Hepatocyte (in vitro differentiated cells): ENCODE data around the gene SLC47A2. TPM values are rescaled to one million over a fixed set of nuclear protein-coding genes. Genes with fewer than 3 reads are reported as not detected.

Experiments used
- DNase-seq: peaks from one replicate; pipeline ENCODE4 v3.0.0-alpha.2; 2016; ENCODE audit warnings: low spot score
- H2AFZ ChIP-seq: fragments of 200-600 bp; sonication (generic); 2 replicates; pipeline ENCODE4 v1.6.0; 2016; ENCODE audit warnings: antibody characterized with exemption, mild to moderate bottlenecking
- H3K27ac ChIP-seq: fragments of 200-600 bp; sonication (generic); 2 replicates; pipeline ENCODE4 v1.5.1; 2016; ENCODE audit warnings: mild to moderate bottlenecking
- H3K27me3 ChIP-seq: fragments of 200-600 bp; sonication (generic); 2 replicates; pipeline ENCODE4 v1.6.1; 2016
- H3K36me3 ChIP-seq: fragments of 200-600 bp; sonication (generic); replicated peaks from 2 replicates; pipeline ENCODE4 v1.5.1; 2016; ENCODE audit warnings: low read depth; ENCODE audit not compliant: insufficient read depth
- H3K4me1 ChIP-seq: fragments of 200-600 bp; sonication (generic); 2 replicates; pipeline ENCODE4 v1.5.1; 2016; ENCODE audit warnings: mild to moderate bottlenecking, moderate library complexity; ENCODE audit not compliant: insufficient read depth
- H3K4me2 ChIP-seq: fragments of 200-600 bp; sonication (generic); 2 replicates; pipeline ENCODE4 v1.6.0; 2016
- H3K4me3 ChIP-seq: fragments of 200-600 bp; sonication (generic); 2 replicates; pipeline ENCODE4 v1.5.1; 2016; ENCODE audit warnings: mild to moderate bottlenecking
- H3K79me2 ChIP-seq: fragments of 200-600 bp; sonication (generic); 2 replicates; pipeline ENCODE4 v1.6.0; 2017; ENCODE audit warnings: mild to moderate bottlenecking
- H3K9me2 ChIP-seq: fragments of 200-600 bp; sonication (generic); replicated peaks from 2 replicates; pipeline ENCODE4 v1.6.0; 2017; ENCODE audit warnings: mild to moderate bottlenecking; ENCODE audit not compliant: insufficient read depth
- H3K9me3 ChIP-seq: fragments of 200-600 bp; sonication (generic); 2 replicates; pipeline ENCODE4 v1.5.1; 2016; ENCODE audit warnings: low read depth, mild to moderate bottlenecking
- H4K20me1 ChIP-seq: fragments of 200-600 bp; sonication (generic); 2 replicates; pipeline ENCODE4 v1.6.0; 2016; ENCODE audit warnings: mild to moderate bottlenecking; ENCODE audit not compliant: insufficient read depth, poor library complexity, severe bottlenecking
- EZH2 ChIP-seq: fragments of 200-600 bp; sonication (generic); IDR thresholded peaks from 2 replicates; pipeline ENCODE4 v1.6.1; 2016; ENCODE audit warnings: antibody characterized with exemption, mild to moderate bottlenecking, borderline replicate concordance
- EZH2phosphoT487 ChIP-seq: fragments of 200-600 bp; sonication (generic); IDR thresholded peaks from one replicate; pipeline ENCODE4 v1.6.1; 2018; ENCODE audit warnings: antibody characterized with exemption, mild to moderate bottlenecking, low read depth, moderate library complexity; ENCODE audit not compliant: unreplicated experiment, severe bottlenecking
- WGBS: methylation state at CpG from one replicate; pipeline ENCODE4 v1.1.6; 2016; ENCODE audit warnings: low lambda C conversion rate; ENCODE audit errors: missing lambda C conversion rate; 5-methylcytosine and 5-hydroxymethylcytosine counted together
- polyA plus RNA-seq: library from polyadenylated mRNA; unstranded; fragments of >200 nt; fragmentation: Nextera tagmentation; extraction: Ambion mirVana; gene quantifications from 2 replicates; pipeline ENCODE4 v1.2.1, GENCODE V29; 2016
- total RNA-seq: library from RNA; depleted of rRNA; stranded (reverse); fragments of >200 nt; gene quantifications from 2 replicates; pipeline ENCODE4 v1.2.3, GENCODE V29; 2014
- TF ChIP-seq, protein P1 (sequence below): fragments of 200-600 bp; sonication (generic); IDR thresholded peaks from 2 replicates; pipeline ENCODE4 v1.5.1; 2016; ENCODE audit warnings: antibody characterized with exemption, mild to moderate bottlenecking; ENCODE audit not compliant: poor library complexity

The SLC47A2 gene
- total and polyA plus RNA-seq, 2 experiments from 2014 or later: 0.07 TPM; not detected in 1

DNA sequence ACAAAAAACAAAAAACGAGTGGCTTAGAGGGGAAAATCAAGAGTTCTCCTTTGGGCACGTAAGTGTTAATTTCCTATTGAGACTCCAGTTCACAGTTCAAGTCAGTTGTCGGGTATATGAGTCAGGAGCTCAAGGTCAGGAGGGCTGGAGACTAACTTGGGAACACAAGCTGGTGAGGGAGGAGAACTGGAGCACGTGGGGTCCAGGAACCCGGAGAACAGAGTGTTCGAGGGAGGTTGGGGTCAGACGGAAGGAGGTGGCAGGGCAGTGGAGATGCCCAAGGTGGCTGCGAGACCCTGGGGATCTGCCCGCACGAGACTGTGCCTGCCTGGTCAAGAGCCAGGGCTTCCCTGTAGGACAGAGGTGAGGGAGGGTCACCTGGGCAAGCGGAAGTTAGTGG, 19.7 kb upstream of the SLC47A2 start:
- TF ChIP-seq, protein P1, sequence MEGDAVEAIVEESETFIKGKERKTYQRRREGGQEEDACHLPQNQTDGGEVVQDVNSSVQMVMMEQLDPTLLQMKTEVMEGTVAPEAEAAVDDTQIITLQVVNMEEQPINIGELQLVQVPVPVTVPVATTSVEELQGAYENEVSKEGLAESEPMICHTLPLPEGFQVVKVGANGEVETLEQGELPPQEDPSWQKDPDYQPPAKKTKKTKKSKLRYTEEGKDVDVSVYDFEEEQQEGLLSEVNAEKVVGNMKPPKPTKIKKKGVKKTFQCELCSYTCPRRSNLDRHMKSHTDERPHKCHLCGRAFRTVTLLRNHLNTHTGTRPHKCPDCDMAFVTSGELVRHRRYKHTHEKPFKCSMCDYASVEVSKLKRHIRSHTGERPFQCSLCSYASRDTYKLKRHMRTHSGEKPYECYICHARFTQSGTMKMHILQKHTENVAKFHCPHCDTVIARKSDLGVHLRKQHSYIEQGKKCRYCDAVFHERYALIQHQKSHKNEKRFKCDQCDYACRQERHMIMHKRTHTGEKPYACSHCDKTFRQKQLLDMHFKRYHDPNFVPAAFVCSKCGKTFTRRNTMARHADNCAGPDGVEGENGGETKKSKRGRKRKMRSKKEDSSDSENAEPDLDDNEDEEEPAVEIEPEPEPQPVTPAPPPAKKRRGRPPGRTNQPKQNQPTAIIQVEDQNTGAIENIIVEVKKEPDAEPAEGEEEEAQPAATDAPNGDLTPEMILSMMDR: no peak
- no peak for TF ChIP-seq EZH2phosphoT487
- TF ChIP-seq EZH2: no peak
- Histone ChIP-seq H3K4me1 (peaks cover 10% of the 10 kb centered on the region), H3K27ac (no peak overlapping the region), H2AFZ (no peak overlapping the region), H3K36me3 (no peaks in the 10 kb centered on the region), H3K9me2 (no peaks in the 10 kb centered on the region), H3K27me3 (no peaks in the 10 kb centered on the region), H3K4me3 (no peak overlapping the region), H3K79me2 (no peaks in the 10 kb centered on the region), H3K4me2 (no peak overlapping the region), H4K20me1 (no peaks in the 10 kb centered on the region), H3K9me3 (no peaks in the 10 kb centered on the region)
- 77% methylated on average over 11 of the region's 11 CpGs for WGBS
- DNase-seq: no peak

DNA sequence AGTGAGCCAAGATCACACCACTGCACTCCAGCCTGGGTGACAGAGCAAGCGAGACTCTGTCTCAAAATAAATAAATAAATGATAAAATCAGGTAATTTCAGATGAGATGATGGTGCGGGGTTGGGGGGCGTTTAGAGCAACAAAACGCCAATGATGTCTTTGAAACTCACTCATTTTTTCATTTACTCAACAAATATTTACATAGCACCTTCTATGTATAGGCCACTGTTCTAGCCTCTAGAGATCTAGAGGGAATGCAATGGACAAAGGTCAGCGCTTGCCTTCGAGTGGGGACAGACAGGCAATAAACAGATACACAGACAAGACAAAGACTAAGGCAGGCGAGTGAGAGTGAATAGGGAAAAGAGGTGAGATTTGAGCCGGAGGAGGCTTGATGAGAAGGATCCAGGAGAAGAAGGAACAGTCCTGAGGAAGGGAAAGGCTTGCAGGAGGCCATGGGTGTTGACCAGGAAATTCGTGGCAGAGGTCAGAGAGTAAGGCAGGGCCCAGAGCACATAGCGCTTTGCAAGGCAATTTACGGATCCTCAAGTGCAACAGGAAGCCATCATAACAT, 17.7 kb upstream of the SLC47A2 start:
- WGBS: 61% methylated on average over 11 of the region's 11 CpGs
- H3K79me2 ChIP-seq: no peaks in the 10 kb centered on the region
- no peak for DNase-seq
- peak overlapping the region; percentile 9 for H3K4me2 ChIP-seq
- no peak overlapping the region for H3K27ac ChIP-seq
- no peak overlapping the region for H3K4me3 ChIP-seq
- H2AFZ ChIP-seq: no peak overlapping the region
- no peaks in the 10 kb centered on the region for H3K9me2 ChIP-seq
- no peaks in the 10 kb centered on the region for H3K27me3 ChIP-seq
- H4K20me1 ChIP-seq: no peaks in the 10 kb centered on the region
- H3K4me1 ChIP-seq: peaks cover 10% of the 10 kb centered on the region
- no peaks in the 10 kb centered on the region for H3K36me3 ChIP-seq
- no peak for TF ChIP-seq EZH2phosphoT487
- TF ChIP-seq EZH2: no peak
- TF ChIP-seq, protein P1: no peak
- no peaks in the 10 kb centered on the region for H3K9me3 ChIP-seq

DNA sequence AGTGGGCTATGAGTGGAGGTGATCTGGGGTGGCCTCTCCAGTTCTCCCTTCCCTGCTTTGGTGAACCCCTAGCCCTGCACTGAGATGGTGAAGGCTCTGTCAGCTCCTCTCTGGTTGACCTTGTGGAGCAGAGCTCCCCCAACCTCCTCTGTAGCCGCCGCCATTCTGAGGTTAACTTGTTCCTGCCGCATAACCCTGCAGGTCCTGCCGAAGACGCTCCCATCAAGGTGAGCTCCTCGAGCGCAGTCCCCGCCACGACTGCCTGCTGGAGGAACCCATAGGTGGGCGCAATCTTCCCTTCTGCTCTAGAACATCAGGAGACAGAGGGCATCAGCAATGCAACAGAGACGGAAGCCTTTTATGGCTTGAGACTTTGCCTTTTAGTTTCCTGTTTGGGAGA, 15.2 kb upstream of the SLC47A2 start:
- Histone ChIP-seq H3K27ac (no peak overlapping the region), H4K20me1 (no peaks in the 10 kb centered on the region), H3K9me3 (no peaks in the 10 kb centered on the region), H3K36me3 (no peaks in the 10 kb centered on the region), H3K4me2 (no peak overlapping the region), H2AFZ (no peak overlapping the region), H3K4me3 (no peak overlapping the region), H3K79me2 (no peaks in the 10 kb centered on the region), H3K27me3 (no peaks in the 10 kb centered on the region), H3K9me2 (no peaks in the 10 kb centered on the region), H3K4me1 (peaks cover 29% of the 10 kb centered on the region)
- DNase-seq: no peak
- TF ChIP-seq, protein P1: no peak
- TF ChIP-seq EZH2phosphoT487 (no peak), EZH2 (no peak)
- 94% methylated on average over 11 of the region's 11 CpGs for WGBS
